Epidermal melanocyte (primary cell): ENCODE measurements around the gene ETS2.
"Not testable (repeated sequence)": the region's sequence is repeated elsewhere in the genome, so short reads cannot be mapped to it uniquely, and the experiment has no call there.

Source experiments
- DNase-seq: peaks from one replicate; pipeline ENCODE4 v3.0.0; 2011; ENCODE audit warnings: low spot score; ENCODE audit not compliant: insufficient read length

Gene ETS2

GRCh38 chr21:38834725-38835124 lies 29.0 kb downstream of the ETS2 start:
- no peak for DNase-seq

- no peak for DNase-seq
Measured at GRCh38 chr21:38837806-38838461, 32.2 kb downstream of the ETS2 start.

- no peak for DNase-seq
Measured at GRCh38 chr21:38838598-38839327, 33.0 kb downstream of the ETS2 start.

DNA sequence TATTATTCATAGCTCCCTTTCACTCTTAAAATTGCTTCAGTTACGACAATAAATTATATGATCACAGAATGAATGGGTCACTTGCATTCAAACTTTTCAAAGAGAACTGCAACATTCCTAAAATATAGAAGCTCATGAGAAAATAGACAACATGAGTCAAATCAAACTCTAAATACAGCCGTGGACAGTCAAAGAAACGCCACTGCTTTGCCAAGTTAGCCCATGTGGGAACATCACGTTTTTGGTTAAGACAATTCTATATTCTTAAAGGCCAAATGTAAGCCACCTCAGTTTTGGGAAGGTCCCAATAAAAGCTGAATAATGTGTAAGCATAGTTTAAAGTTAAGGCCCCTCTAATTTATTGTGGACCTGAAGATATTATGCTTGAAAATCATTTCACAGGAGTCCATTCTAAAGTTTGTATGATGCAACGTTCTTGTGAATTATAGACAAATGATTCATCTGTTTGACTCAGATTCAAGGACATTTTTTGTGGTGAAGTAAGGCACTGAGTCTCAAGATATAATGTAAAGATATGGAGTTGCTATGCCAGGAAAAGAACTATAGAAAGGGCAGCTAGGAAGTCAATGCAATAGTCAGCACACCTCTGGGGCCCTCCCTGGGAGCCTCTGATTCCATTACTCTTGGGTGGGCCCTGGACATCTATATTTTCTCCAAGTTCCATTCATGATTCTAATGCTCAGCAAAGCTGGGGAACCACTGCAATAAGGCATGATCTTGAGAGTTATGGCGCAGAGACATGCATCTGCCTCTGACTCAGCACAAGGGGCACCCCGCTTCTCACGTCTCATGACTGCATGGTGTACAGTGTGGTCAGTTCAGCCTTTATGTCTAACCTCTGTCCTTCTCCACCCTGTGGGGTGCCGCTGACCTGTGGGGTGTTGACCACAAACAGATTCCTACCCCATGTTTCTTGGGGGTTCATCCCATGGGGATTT lies 33.9 kb downstream of the ETS2 start:
- DNase-seq: no peak

- DNase-seq: no peak
Measured at GRCh38 chr21:38840456-38841300, 34.9 kb downstream of the ETS2 start.

GRCh38 chr21:38841472-38841871 lies 35.7 kb downstream of the ETS2 start:
- no peak for DNase-seq

DNA sequence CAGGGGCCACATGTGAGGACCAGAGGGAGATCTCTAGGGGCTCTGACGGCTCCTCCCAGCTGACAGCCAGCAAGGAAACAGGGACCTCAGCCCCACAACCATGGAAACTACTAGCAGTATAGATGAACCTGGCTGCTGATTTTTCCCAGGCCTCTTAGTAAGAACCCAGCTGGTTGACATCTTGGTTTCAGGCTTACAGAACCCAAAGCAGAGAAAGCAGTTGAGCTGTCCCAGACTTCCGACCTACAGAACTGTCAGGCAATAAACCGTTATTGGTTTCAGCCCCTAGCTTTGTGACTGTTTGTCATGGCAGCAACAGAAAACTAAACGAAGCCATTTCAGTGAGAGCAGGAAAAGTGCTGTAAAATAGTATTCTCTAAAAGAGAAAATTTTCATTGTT lies 36.4 kb downstream of the ETS2 start:
- no peak for DNase-seq

GRCh38 chr21:38843379-38843778 lies 37.6 kb downstream of the ETS2 start:
- DNase-seq: no peak

DNA sequence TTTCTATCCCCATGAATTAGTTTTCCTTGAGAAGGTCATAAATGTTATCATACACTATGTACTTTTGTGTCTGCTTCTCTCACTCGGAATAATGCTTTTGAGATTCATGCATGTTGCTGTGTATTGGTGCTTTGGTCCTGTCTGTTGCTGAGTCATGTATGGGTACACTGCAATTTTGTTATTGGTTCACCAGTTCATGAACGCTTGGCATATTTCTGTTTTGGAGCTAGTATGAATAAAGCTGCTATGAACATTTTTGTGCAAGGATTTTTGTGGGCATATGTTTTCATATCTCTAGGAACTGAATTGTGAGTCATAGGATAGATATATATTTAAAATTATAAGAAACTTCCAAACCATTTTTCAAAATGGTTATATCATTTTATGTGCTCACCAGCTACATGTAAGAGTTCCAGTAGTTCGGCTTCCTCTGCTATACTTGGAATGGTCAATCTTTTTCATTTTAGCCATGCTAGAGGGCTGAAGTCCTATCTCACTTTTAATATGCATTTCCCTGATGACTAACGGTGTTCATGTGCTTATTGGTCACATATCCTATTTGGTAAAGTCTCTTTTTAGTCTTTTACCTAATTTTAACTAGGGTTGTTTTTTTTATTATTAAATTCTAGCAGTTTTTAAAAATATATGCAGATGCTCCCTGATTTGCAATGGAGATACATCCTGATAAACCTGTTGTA lies 38.2 kb downstream of the ETS2 start:
- DNase-seq: no peak

DNA sequence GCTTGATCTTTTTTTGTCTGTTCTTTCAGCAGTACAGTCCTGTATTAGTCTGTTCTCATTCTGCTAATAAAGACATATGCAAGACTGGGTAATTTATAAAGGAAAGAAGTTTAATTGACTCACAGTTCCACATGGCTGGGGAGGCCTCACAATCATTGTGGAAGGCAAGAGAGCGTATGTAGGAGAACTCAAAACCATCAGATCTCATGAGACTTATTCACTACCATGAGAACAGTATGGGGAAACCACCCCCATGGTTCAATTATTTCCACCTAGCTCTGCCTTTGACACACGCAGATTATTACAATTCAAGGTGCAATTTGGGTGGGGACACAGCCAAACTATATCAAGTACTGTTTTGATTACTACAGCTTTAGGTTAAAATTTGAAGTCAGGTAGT lies 39.6 kb downstream of the ETS2 start:
- DNase-seq: not testable (repeated sequence)

DNA sequence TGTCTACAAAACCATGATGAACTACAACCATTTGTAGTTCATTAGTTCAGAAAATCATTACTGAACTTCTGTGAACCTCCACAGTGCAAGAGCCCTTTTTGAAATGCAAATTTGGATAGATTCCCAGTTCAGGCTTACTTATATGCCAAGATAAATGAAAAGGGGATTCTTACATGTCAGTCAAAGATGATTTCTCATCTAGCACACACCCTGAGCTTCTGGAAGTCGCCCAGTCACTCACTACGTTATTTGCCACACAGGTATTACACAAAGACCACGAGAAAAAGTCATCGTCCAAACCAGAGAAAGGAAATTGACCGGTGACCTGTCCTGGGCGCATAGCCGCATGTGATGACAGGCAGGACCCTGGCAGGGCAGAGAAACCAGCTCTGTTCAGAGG lies 41.8 kb downstream of the ETS2 start:
- no peak for DNase-seq

DNA sequence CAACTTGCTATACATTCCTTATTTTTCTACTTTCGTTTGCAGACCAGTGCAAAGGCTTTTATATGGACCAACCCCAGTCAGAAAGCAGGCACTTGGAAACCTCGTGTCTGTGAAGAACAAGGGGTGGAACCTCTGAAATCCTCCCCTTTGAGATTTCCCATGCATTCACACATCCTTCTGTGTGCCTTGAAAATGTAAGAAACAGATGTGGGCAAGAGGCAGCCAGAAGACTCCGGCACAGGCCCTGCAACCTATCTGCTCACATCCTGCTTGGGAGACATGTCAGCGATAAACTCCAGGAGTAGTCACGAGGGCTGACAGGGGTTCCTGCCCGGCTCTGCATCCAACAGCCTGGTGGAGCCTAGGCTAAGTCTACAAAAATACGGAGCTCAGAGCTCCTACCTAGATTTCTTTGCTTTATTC lies 42.5 kb downstream of the ETS2 start:
- no peak for DNase-seq

DNA sequence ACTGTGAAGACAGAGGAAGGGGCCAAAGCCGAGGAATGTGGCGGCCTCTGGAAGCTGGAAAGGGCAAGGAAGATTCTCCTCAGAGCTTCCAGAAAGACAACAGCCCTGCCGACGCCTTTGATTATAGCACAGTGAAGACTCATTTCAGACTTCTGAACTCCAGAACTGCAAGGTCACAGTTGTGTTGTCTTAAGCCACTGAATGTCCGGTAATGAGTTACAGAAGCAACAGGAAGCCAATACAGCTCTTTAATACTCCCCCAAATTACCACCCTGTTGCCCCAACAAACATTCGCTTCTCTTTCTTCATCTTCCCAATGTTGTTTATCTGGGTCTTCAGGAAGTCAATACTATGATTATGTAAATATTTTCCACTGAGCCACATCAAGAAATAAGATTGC lies 44.0 kb downstream of the ETS2 start:
- DNase-seq: no peak

- no peak for DNase-seq
Measured at GRCh38 chr21:38850277-38850951, 44.7 kb downstream of the ETS2 start.

GRCh38 chr21:38851101-38851500 lies 45.4 kb downstream of the ETS2 start:
- DNase-seq: no peak

- no peak for DNase-seq
Measured at GRCh38 chr21:38852278-38852677, 46.5 kb downstream of the ETS2 start.

DNA sequence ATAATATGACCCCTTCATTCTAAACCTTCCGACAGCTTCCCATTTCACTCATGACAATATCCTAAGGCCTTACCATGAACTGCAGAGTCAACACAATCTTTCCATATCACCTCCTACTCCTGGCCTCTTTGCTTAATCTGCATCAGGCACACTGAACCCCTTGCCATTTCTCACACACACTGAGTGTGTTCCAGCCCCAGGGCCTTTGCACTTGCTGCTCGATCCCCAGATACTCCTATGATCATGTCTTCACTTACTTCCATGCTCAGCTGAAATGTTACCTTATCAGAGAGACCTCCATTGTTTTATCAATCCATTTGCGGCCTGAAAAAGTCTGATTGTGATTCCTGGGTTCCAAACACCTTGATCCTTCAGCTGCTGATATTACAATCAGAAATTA lies 47.0 kb downstream of the ETS2 start:
- DNase-seq: no peak

DNA sequence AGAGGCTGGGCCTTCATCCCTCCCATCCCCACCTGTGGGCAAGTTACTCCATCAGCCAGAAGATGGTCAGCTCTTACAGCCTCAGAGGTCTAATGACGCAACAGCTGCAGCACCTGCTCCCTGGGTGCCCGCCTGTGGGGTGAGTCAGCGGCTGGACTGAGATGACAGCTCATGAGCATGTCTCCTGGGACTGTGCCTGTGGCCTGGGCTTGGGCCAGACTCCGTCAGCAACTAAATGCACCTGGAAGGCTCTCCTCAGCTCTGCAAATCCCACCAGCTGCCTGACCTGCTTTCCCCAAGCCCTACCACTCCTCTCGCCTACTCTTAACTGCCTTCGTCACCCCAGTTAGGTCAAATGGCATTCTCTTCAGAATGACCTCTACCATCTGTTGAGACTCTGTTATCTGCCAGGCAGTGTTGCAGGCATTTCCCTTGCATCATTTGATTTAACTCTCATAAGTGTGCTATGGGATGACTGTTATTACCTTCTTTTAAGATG lies 47.7 kb downstream of the ETS2 start:
- DNase-seq: no peak

GRCh38 chr21:38857152-38857825 lies 51.6 kb downstream of the ETS2 start:
- no peak for DNase-seq
